ENCODE data around the gene TMED10. TPM values are rescaled to one million over a fixed set of nuclear protein-coding genes. Genes with fewer than 3 reads are reported as not detected.

TMED10 gene
- total RNA-seq, 1 donor from 2014 or later = 116 TPM

DNA sequence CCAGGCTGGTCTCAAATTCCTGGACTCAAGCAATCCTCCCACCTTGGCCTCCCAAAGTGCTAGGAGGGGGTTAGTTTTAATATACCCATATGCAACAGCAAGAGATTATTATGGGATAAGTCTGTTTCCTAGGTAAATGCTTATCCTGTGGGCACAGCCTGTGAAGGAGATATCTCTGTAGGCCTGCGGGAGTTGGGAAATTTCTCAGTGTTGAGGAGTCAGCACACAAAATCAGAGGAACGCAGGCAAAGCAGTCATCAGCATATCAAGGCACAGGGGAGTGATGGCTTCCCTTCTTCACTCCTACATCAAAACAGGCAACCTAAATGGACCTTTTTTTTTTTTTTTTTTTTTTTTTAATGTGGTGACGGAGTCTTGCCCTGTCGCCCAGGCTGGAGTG is 20.9 kb upstream of the TMED10 start:
- no peaks in the 10 kb centered on the region for H3K9me3 ChIP-seq (ENCODE audit: control insufficient read depth in 3 of 3, low read length in 3 of 3)
- H3K27me3 ChIP-seq (ENCODE audit: control insufficient read depth in 3 of 3, insufficient read depth in 3 of 3, low read length in 3 of 3) = no peaks in the 10 kb centered on the region
- H3K4me3 ChIP-seq (ENCODE audit: low read length in 3 of 3) = no peak overlapping the region
- no peak overlapping the region for H3K9ac ChIP-seq (ENCODE audit: low read depth in 1 of 3, low read length in 3 of 3)
- no peaks in the 10 kb centered on the region for H3K36me3 ChIP-seq (ENCODE audit: control insufficient read depth in 3 of 3, insufficient read depth in 3 of 3, low read length in 3 of 3)
- no peak overlapping the region for H3K27ac ChIP-seq (ENCODE audit: low read depth, low read length)
- peaks cover 11 to 15% (median 15%) of the 10 kb centered on the region in 3 donors for H3K4me1 ChIP-seq (ENCODE audit: control insufficient read depth in 3 of 3, insufficient read depth in 3 of 3, low read length in 3 of 3)

- Histone ChIP-seq H3K9ac (ENCODE audit: low read depth in 1 of 3, low read length in 3 of 3) (no peak overlapping the region), H3K27ac (ENCODE audit: low read depth, low read length) (no peak overlapping the region), H3K9me3 (ENCODE audit: control insufficient read depth in 3 of 3, low read length in 3 of 3) (no peaks in the 10 kb centered on the region), H3K27me3 (ENCODE audit: control insufficient read depth in 3 of 3, insufficient read depth in 3 of 3, low read length in 3 of 3) (no peaks in the 10 kb centered on the region), H3K4me1 (ENCODE audit: control insufficient read depth in 3 of 3, insufficient read depth in 3 of 3, low read length in 3 of 3) (peaks cover 11 to 15% (median 15%) of the 10 kb centered on the region in 3 donors), H3K36me3 (ENCODE audit: control insufficient read depth in 3 of 3, insufficient read depth in 3 of 3, low read length in 3 of 3) (no peaks in the 10 kb centered on the region), H3K4me3 (ENCODE audit: low read length in 3 of 3) (no peak overlapping the region)
Measured at GRCh38 chr14:75196468-75196867, 20.1 kb upstream of the TMED10 start.

DNA sequence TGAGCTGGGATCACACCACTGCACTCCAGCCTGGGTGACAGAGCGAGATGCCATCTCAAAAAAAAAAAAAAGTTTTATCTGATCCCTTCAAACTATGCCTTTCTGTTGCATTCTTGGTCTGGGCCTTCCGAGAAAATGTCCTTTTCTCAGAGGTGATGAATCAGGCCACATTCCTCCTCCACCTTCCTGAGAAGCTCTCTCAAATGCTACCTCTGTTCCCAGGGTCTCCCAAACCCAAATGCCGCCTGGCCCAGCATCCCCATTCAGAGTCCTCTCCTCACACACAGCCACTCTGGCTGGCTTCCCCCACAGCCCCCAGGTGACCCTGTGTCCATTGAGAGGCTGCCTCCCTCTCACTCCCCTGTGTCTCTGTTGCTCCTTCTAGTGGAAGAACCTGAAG is 19.7 kb upstream of the TMED10 start:
- peaks cover 11 to 15% (median 15%) of the 10 kb centered on the region in 3 donors for H3K4me1 ChIP-seq (ENCODE audit: control insufficient read depth in 3 of 3, insufficient read depth in 3 of 3, low read length in 3 of 3)
- H3K9me3 ChIP-seq (ENCODE audit: control insufficient read depth in 3 of 3, low read length in 3 of 3) = no peaks in the 10 kb centered on the region
- no peak overlapping the region for H3K27ac ChIP-seq (ENCODE audit: low read depth, low read length)
- H3K27me3 ChIP-seq (ENCODE audit: control insufficient read depth in 3 of 3, insufficient read depth in 3 of 3, low read length in 3 of 3) = no peaks in the 10 kb centered on the region
- no peak overlapping the region for H3K9ac ChIP-seq (ENCODE audit: low read depth in 1 of 3, low read length in 3 of 3)
- H3K4me3 ChIP-seq (ENCODE audit: low read length in 3 of 3) = no peak overlapping the region
- H3K36me3 ChIP-seq (ENCODE audit: control insufficient read depth in 3 of 3, insufficient read depth in 3 of 3, low read length in 3 of 3) = no peaks in the 10 kb centered on the region

DNA sequence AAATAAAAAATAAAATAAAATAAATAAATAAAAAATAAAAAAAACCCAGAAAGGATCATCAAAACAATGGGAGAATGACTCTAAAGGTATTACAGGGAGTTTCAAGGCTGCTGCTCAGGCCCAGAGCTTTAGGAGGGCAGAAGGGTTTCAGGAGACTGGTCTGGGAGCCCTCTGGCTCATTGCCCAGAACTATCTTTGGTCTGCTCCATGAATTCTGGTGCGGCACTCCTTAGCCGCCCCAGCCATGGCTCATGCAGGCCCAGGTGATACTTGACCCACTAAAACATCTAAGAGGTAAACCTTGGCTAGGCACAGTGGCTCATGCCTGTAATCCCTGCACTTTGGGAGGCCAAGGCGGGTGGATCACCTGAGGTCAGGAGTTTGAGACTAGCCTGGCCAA is 14.7 kb upstream of the TMED10 start:
- Histone ChIP-seq H3K9me3 (ENCODE audit: control insufficient read depth in 3 of 3, low read length in 3 of 3) (no peaks in the 10 kb centered on the region), H3K36me3 (ENCODE audit: control insufficient read depth in 3 of 3, insufficient read depth in 3 of 3, low read length in 3 of 3) (no peaks in the 10 kb centered on the region), H3K4me1 (ENCODE audit: control insufficient read depth in 3 of 3, insufficient read depth in 3 of 3, low read length in 3 of 3) (no peaks in the 10 kb centered on the region), H3K27ac (ENCODE audit: low read depth, low read length) (no peak overlapping the region), H3K27me3 (ENCODE audit: control insufficient read depth in 3 of 3, insufficient read depth in 3 of 3, low read length in 3 of 3) (no peaks in the 10 kb centered on the region), H3K9ac (ENCODE audit: low read depth in 1 of 3, low read length in 3 of 3) (no peak overlapping the region), H3K4me3 (ENCODE audit: low read length in 3 of 3) (no peak overlapping the region)

DNA sequence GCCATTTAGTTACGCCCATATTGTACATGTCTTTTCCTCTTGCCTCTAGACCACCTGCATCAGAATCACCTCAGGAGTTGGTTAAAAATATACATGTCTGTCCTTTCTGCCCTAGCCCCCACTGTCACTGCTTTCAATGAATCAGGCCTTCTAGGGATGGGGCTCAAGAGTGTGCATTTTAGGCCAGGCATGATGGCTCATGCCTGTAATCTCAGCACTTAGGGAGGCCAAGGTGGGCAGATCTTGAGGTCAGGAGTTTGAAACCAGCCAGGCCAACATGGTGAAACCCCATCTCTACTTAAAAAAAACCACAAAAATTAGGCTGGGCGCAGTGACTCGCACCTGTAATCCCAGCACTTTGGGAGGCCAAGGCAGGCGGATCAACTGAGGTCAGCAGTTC is 13.6 kb upstream of the TMED10 start:
- no peaks in the 10 kb centered on the region for H3K36me3 ChIP-seq (ENCODE audit: control insufficient read depth in 3 of 3, insufficient read depth in 3 of 3, low read length in 3 of 3)
- H3K9ac ChIP-seq (ENCODE audit: low read depth in 1 of 3, low read length in 3 of 3) = no peak overlapping the region
- no peaks in the 10 kb centered on the region for H3K27me3 ChIP-seq (ENCODE audit: control insufficient read depth in 3 of 3, insufficient read depth in 3 of 3, low read length in 3 of 3)
- H3K4me3 ChIP-seq (ENCODE audit: low read length in 3 of 3) = no peak overlapping the region
- no peaks in the 10 kb centered on the region for H3K4me1 ChIP-seq (ENCODE audit: control insufficient read depth in 3 of 3, insufficient read depth in 3 of 3, low read length in 3 of 3)
- H3K9me3 ChIP-seq (ENCODE audit: control insufficient read depth in 3 of 3, low read length in 3 of 3) = no peaks in the 10 kb centered on the region
- H3K27ac ChIP-seq (ENCODE audit: low read depth, low read length) = no peak overlapping the region

GRCh38 chr14:75188520-75189268 is 12.3 kb upstream of the TMED10 start:
- Histone ChIP-seq H3K27ac (ENCODE audit: low read depth, low read length) (peak overlapping the region; percentile 11), H3K36me3 (ENCODE audit: control insufficient read depth in 3 of 3, insufficient read depth in 3 of 3, low read length in 3 of 3) (no peaks in the 10 kb centered on the region), H3K27me3 (ENCODE audit: control insufficient read depth in 3 of 3, insufficient read depth in 3 of 3, low read length in 3 of 3) (no peaks in the 10 kb centered on the region)

DNA sequence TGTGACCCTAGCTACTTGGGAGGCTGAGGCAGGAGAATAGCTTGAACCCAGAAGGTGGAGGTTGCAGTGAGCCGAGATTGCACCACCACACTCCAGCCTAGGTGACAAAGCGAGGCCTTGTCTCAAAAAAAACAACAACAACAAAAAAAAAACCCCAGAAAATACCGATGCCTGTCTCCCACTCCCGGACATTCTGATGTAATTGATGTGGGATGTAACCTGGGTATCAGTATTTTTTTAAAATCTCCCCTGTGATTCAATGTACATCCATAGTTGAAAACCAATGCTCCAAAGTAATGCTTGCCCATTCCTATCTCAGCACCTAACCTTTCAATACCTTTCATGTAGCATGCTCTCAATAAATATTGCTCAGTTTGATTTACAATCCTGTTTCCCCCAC is 11.7 kb upstream of the TMED10 start:
- Histone ChIP-seq H3K9me3 (ENCODE audit: control insufficient read depth in 3 of 3, low read length in 3 of 3) (no peaks in the 10 kb centered on the region), H3K27ac (ENCODE audit: low read depth, low read length) (peak overlapping the region; percentile 11), H3K9ac (ENCODE audit: low read depth in 1 of 3, low read length in 3 of 3) (no peak overlapping the region), H3K27me3 (ENCODE audit: control insufficient read depth in 3 of 3, insufficient read depth in 3 of 3, low read length in 3 of 3) (no peaks in the 10 kb centered on the region), H3K4me1 (ENCODE audit: control insufficient read depth in 3 of 3, insufficient read depth in 3 of 3, low read length in 3 of 3) (no peaks in the 10 kb centered on the region), H3K36me3 (ENCODE audit: control insufficient read depth in 3 of 3, insufficient read depth in 3 of 3, low read length in 3 of 3) (no peaks in the 10 kb centered on the region), H3K4me3 (ENCODE audit: low read length in 3 of 3) (no peak overlapping the region)

More at GRCh38 chr14:75188520-75189268, 12.3 kb upstream of the TMED10 start:
- no peak overlapping the region for H3K4me3 ChIP-seq (ENCODE audit: low read length in 3 of 3)
- no peak overlapping the region for H3K9ac ChIP-seq (ENCODE audit: low read depth in 1 of 3, low read length in 3 of 3)
- H3K9me3 ChIP-seq (ENCODE audit: control insufficient read depth in 3 of 3, low read length in 3 of 3) = no peaks in the 10 kb centered on the region
- no peaks in the 10 kb centered on the region for H3K4me1 ChIP-seq (ENCODE audit: control insufficient read depth in 3 of 3, insufficient read depth in 3 of 3, low read length in 3 of 3)

- H3K4me1 ChIP-seq (ENCODE audit: control insufficient read depth in 3 of 3, insufficient read depth in 3 of 3, low read length in 3 of 3) = no peaks in the 10 kb centered on the region
- no peak overlapping the region for H3K4me3 ChIP-seq (ENCODE audit: low read length in 3 of 3)
- no peak overlapping the region for H3K9ac ChIP-seq (ENCODE audit: low read depth in 1 of 3, low read length in 3 of 3)
- no peaks in the 10 kb centered on the region for H3K9me3 ChIP-seq (ENCODE audit: control insufficient read depth in 3 of 3, low read length in 3 of 3)
- no peaks in the 10 kb centered on the region for H3K27me3 ChIP-seq (ENCODE audit: control insufficient read depth in 3 of 3, insufficient read depth in 3 of 3, low read length in 3 of 3)
- H3K36me3 ChIP-seq (ENCODE audit: control insufficient read depth in 3 of 3, insufficient read depth in 3 of 3, low read length in 3 of 3) = no peaks in the 10 kb centered on the region
- H3K27ac ChIP-seq (ENCODE audit: low read depth, low read length) = no peak overlapping the region
Measured at GRCh38 chr14:75186953-75187352, 10.5 kb upstream of the TMED10 start.

DNA sequence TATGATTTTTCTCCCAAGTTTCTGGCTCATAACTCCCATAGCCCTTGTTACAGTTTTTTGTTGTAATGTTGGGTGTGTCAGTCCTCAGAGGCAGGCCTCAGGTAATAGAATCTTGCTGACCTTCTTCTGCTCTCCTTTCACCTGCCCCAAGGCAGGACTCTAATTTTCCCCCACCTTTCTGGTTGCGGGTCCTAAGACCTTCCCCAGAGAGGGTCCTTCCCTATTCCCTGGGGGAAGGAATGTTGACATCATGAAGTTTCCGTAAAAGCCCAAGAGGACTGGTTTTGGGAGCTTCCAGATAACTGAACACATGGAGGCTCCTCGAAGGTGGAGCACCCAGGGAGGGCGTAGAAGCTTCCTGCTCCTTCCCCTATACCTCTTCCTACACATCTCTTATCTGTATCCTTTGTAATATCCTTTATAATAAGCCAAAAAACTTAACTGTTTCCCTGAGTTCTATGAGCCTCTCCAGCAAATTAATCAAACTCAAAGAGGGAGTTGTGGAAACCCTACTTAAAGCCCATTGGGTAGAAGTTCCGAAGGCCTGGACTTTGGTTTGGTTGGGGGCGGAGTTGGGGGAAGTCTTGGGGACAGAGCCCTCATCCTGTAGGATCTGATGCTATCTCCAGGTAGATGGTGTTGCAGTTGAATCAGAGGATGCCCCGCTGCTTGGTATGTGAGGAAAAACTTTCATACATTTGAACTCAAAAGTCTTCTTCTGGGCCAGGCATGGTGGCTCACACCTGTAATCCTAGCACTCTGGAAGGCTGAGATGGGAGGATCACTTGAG is 9.0 kb upstream of the TMED10 start:
- H3K36me3 ChIP-seq (ENCODE audit: control insufficient read depth in 3 of 3, insufficient read depth in 3 of 3, low read length in 3 of 3) = no peaks in the 10 kb centered on the region
- H3K9me3 ChIP-seq (ENCODE audit: control insufficient read depth in 3 of 3, low read length in 3 of 3) = no peaks in the 10 kb centered on the region
- H3K4me1 ChIP-seq (ENCODE audit: control insufficient read depth in 3 of 3, insufficient read depth in 3 of 3, low read length in 3 of 3) = no peaks in the 10 kb centered on the region
- H3K4me3 ChIP-seq (ENCODE audit: low read length in 3 of 3) = no peak overlapping the region
- H3K27me3 ChIP-seq (ENCODE audit: control insufficient read depth in 3 of 3, insufficient read depth in 3 of 3, low read length in 3 of 3) = no peaks in the 10 kb centered on the region
- no peak overlapping the region for H3K9ac ChIP-seq (ENCODE audit: low read depth in 1 of 3, low read length in 3 of 3)
- H3K27ac ChIP-seq (ENCODE audit: low read depth, low read length) = no peak overlapping the region

- Histone ChIP-seq H3K27ac (ENCODE audit: low read depth, low read length) (no peak overlapping the region), H3K36me3 (ENCODE audit: control insufficient read depth in 3 of 3, insufficient read depth in 3 of 3, low read length in 3 of 3) (no peaks in the 10 kb centered on the region), H3K27me3 (ENCODE audit: control insufficient read depth in 3 of 3, insufficient read depth in 3 of 3, low read length in 3 of 3) (no peaks in the 10 kb centered on the region), H3K4me3 (ENCODE audit: low read length in 3 of 3) (no peak overlapping the region), H3K4me1 (ENCODE audit: control insufficient read depth in 3 of 3, insufficient read depth in 3 of 3, low read length in 3 of 3) (no peaks in the 10 kb centered on the region), H3K9me3 (ENCODE audit: control insufficient read depth in 3 of 3, low read length in 3 of 3) (no peaks in the 10 kb centered on the region), H3K9ac (ENCODE audit: low read depth in 1 of 3, low read length in 3 of 3) (no peak overlapping the region)
Measured at GRCh38 chr14:75184492-75184891, 8.1 kb upstream of the TMED10 start.

Measured in skeletal muscle tissue (tissue), 4 donors.